ENCODE measurements around the gene OR1G1. TPM values are rescaled to one million over a fixed set of nuclear protein-coding genes. Genes with fewer than 3 reads are reported as not detected.
"Not testable (repeated sequence)": the region's sequence is repeated elsewhere in the genome, so short reads cannot be mapped to it uniquely, and the experiment has no call there.

OR1G1 gene
- total RNA-seq (not detected), polyA plus RNA-seq (not detected)
- long read RNA-seq, donor 1 = 0 reads
- long read RNA-seq, donor 2 = 0 reads
- long read RNA-seq, donor 3 = 0 reads
- long read RNA-seq, donor 4 = 0 reads
- long read RNA-seq, donor 5 = 0 reads
- long read RNA-seq, donor 6 = 0 reads
- long read RNA-seq, donor 7 = 0 reads
- long read RNA-seq, donor 8 = 0 reads
- long read RNA-seq, donor 9 = 0 reads
- long read RNA-seq, donor 10 = 0 reads

DNA sequence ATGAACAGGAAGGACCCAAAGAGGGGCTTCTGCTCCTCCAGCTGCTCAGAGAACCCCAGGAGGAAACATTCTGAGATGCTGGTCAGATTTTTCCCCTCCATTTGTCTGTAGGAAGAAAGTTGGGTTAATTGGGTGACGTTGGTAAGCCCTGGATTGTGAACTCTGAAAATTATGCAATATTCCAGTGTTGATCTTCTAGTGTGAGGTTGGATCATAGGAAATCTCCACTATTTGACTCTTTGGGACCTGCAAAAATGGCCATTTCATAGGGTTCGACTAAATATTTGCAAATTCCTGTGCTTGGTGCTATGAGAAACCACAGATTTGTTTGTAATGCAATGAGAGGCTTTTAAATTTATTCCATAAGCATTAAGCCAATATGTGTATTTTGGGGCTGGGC is at the start of gene OR1G1:
Gene OR1G1, minus strand, starts transcription at position 101 of the 400 bp plus-strand sequence. Its CDS starts 0 bp downstream, at position 101.
- Histone ChIP-seq H3K4me1 (no peaks in the 10 kb centered on the region), H3K36me3 (no peaks in the 10 kb centered on the region), H3K27me3 (peaks cover 0 to 6% (median 0%) of the 10 kb centered on the region in 3 donors), H3K27ac (no peak within 1 kb of the TSS), H3K4me3 (no peak within 1 kb of the TSS), H3K9me3 (no peaks in the 10 kb centered on the region)
- intact Hi-C loops (cut with DNase I; ENCODE audit: low total_unique reads) = no loop called here
- TF ChIP-seq EP300 (IDR thresholded peaks at IDR 0.05) = no peak
- TF ChIP-seq POLR2AphosphoS5 (IDR thresholded peaks at IDR 0.05) = no peak
- TF ChIP-seq POLR2A (IDR thresholded peaks at IDR 0.05) = no peak
- TF ChIP-seq, protein P1, sequence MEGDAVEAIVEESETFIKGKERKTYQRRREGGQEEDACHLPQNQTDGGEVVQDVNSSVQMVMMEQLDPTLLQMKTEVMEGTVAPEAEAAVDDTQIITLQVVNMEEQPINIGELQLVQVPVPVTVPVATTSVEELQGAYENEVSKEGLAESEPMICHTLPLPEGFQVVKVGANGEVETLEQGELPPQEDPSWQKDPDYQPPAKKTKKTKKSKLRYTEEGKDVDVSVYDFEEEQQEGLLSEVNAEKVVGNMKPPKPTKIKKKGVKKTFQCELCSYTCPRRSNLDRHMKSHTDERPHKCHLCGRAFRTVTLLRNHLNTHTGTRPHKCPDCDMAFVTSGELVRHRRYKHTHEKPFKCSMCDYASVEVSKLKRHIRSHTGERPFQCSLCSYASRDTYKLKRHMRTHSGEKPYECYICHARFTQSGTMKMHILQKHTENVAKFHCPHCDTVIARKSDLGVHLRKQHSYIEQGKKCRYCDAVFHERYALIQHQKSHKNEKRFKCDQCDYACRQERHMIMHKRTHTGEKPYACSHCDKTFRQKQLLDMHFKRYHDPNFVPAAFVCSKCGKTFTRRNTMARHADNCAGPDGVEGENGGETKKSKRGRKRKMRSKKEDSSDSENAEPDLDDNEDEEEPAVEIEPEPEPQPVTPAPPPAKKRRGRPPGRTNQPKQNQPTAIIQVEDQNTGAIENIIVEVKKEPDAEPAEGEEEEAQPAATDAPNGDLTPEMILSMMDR (IDR thresholded peaks at IDR 0.05) = no peak
- WGBS, 5 donors = 71 to 79% (median 77%) methylated on average over 2 of the region's 2 CpGs
- no peak for DNase-seq

DNA sequence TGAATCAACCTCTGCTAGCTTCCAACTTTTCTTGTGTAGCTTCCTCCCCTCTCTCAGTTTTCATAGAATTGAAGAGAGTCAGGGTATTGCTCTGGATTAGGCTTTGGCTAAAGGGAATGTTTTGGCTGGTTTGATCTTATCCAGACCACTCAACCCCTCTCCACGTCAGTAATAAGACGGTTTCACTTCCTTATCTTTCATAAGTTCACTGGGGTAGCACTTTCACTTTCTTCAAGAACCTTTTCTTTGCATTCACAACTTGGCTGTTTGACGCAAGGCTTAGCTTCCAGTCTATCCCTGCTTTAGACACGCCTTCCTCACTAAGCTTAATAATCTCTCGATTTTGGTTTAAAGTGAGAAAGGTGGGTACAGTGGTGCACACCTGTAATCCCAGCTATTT is 40.2 kb upstream of the OR1G1 start:
- Histone ChIP-seq H3K27ac (no peak overlapping the region), H3K4me3 (no peak overlapping the region), H3K9me3 (peaks cover 0 to 25% (median 18%) of the 10 kb centered on the region in 4 donors), H3K27me3 (peaks cover 0 to 19% (median 0%) of the 10 kb centered on the region in 3 donors), H3K36me3 (no peaks in the 10 kb centered on the region), H3K4me1 (no peaks in the 10 kb centered on the region)
- TF ChIP-seq EP300 (IDR thresholded peaks at IDR 0.05) (no peak), POLR2AphosphoS5 (IDR thresholded peaks at IDR 0.05) (no peak), POLR2A (IDR thresholded peaks at IDR 0.05) (no peak)
- TF ChIP-seq, protein P1 (IDR thresholded peaks at IDR 0.05) = no peak
- DNase-seq = peak in 1 of 2 donors; percentile 10
- intact Hi-C loops (cut with DNase I; ENCODE audit: low total_unique reads) = no loop called here
- WGBS, 5 donors = 38 to 64% (median 51%) methylated on average over 5 of the region's 5 CpGs

DNA sequence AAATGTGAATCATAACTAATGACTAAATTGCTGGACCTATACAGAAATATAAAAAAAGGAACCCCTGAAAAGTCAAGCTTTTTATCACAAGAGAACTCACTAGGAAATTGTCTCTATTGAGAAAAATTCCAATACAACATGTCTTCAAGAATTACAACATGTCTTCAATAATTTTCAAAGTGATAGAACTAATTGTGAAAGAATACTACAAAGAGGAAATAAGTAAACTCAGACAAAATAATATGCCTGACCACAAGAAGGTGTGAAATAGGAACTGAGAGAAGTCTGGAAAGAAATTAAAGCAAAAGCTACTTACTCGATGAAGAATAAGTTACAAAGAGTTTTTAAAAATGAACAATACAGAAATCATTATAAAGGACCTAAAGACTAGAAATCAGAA is 29.9 kb upstream of the OR1G1 start:
- Histone ChIP-seq H3K4me1 (no peaks in the 10 kb centered on the region), H3K4me3 (no peak overlapping the region), H3K27me3 (peaks cover 0 to 18% (median 3%) of the 10 kb centered on the region in 3 donors), H3K36me3 (no peaks in the 10 kb centered on the region), H3K9me3 (peaks cover 0 to 4% (median 2%) of the 10 kb centered on the region in 4 donors), H3K27ac (no peak overlapping the region)
- intact Hi-C loops (cut with DNase I; ENCODE audit: low total_unique reads) = no loop called here
- 68 to 88% (median 80%) methylated on average over 1 of the region's 1 CpG for WGBS, 5 donors
- TF ChIP-seq POLR2A (IDR thresholded peaks at IDR 0.05) = no peak
- TF ChIP-seq POLR2AphosphoS5 (IDR thresholded peaks at IDR 0.05) = no peak
- TF ChIP-seq, protein P1 (IDR thresholded peaks at IDR 0.05) = no peak
- TF ChIP-seq EP300 (IDR thresholded peaks at IDR 0.05) = no peak
- DNase-seq = no peak

DNA sequence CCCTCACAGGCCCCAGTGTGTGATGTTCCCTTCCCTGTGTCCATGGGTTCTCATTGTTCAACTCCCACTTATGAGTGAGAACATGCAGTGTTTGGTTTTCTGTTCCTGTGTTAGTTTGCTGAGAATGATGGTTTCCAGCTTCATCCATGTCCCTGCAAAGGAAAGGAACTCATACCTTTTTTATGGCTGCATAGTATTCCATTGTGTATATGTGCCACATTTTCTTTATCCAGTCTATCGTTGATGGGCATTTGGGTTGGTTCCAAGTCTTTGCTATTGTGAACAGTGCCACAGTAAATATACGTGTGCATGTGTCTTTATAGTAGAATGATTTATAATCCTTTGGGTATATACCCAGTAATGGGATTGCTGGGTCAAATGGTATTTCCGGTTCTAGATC is 10.1 kb upstream of the OR1G1 start:
- WGBS, 5 donors = 70 to 94% (median 82%) methylated on average over 2 to 3 of the region's 3 CpGs
- H3K9me3 ChIP-seq = peaks cover 0 to 18% (median 10%) of the 10 kb centered on the region in 4 donors
- H3K27me3 ChIP-seq; intact Hi-C loops (cut with DNase I; ENCODE audit: low total_unique reads); DNase-seq; H3K4me1 ChIP-seq; H3K27ac ChIP-seq; H3K36me3 ChIP-seq; H3K4me3 ChIP-seq: not testable (repeated sequence)

DNA sequence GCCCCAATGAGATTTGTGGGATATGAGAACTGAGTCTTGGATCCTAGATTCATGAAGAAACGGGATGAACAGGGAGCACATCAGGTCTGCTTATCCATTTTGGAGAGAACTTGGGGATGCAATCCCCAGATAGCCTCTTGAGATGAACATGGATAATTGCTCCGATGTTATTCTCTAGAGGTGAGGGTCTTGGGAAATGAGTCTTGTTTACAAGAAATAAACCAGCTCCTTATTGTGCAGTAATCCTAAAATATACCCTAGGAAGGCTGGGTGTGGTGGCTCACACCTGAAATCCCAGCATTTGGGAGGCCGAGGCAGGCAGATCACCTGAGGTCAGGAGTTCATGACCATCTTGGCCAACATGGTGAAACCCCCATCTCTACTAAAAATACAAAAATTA is 23.0 kb downstream of the OR1G1 start, which contains the start of gene OR1D2:
Gene OR1D2, minus strand, starts transcription at position 101 of the 400 bp plus-strand sequence. CDS start 11,426 bp downstream, outside the sequence.
- Histone ChIP-seq H3K27ac (no peak within 1 kb of the TSS), H3K4me1 (no peaks in the 10 kb centered on the region), H3K36me3 (no peaks in the 10 kb centered on the region), H3K4me3 (no peak within 1 kb of the TSS), H3K27me3 (no peaks in the 10 kb centered on the region), H3K9me3 (peaks cover 0 to 32% (median 20%) of the 10 kb centered on the region in 4 donors)
- intact Hi-C loops (cut with DNase I; ENCODE audit: low total_unique reads) = no loop called here
- WGBS, 5 donors = 59 to 72% (median 67%) methylated on average over 3 of the region's 3 CpGs
- DNase-seq = no peak
- no peak for TF ChIP-seq POLR2A (IDR thresholded peaks at IDR 0.05)
- TF ChIP-seq EP300 (IDR thresholded peaks at IDR 0.05) = no peak
- no peak for TF ChIP-seq POLR2AphosphoS5 (IDR thresholded peaks at IDR 0.05)
- TF ChIP-seq, protein P1 (IDR thresholded peaks at IDR 0.05) = no peak

Measured in stomach (tissue), 19 donors.